Stomach (tissue), 9 donors: ENCODE results near the gene MIA. TPM values are rescaled to one million over a fixed set of nuclear protein-coding genes. Genes with fewer than 3 reads are reported as not detected.

Source experiments
- DNase-seq, 2 donors: peaks; one replicate each; pipeline versions ENCODE4 v3.0.0 to v3.0.0-alpha.2; 2013 to 2019
- H3K27ac ChIP-seq, 5 donors: fragments of 200-600 bp in 4 of 5; sonication (generic) in 4 of 5; one replicate each; pipeline ENCODE4 v1.5.1; 2013 to 2019; ENCODE audit warnings: mild to moderate bottlenecking in 1 of 5, moderate library complexity in 1 of 5
- H3K27me3 ChIP-seq, 3 donors: fragments of 200-600 bp; sonication (generic); one replicate each; pipeline ENCODE4 v1.5.1; 2017 to 2019; ENCODE audit warnings: mixed run types in 1 of 3
- H3K36me3 ChIP-seq, 4 donors: fragments of 200-600 bp; sonication (generic); 1 replicate in 3 of 4; 2 replicates in 1 of 4; pipeline ENCODE4 v1.5.1; 2016 to 2019
- H3K4me1 ChIP-seq, 4 donors: fragments of 200-600 bp; sonication (generic); one replicate each; pipeline ENCODE4 v1.5.1; 2016 to 2019
- H3K4me3 ChIP-seq, 4 donors: fragments of 200-600 bp; sonication (generic) in 3 of 4; one replicate each; pipeline ENCODE4 v1.5.1; 2016 to 2019; ENCODE audit warnings: mild to moderate bottlenecking in 1 of 4
- H3K9me3 ChIP-seq, 4 donors: fragments of 200-600 bp; sonication (generic); one replicate each; pipeline ENCODE4 v1.5.1; 2016 to 2019
- CTCF ChIP-seq, 7 experiments: fragments of 450-650 bp in 4 of 7; fragments of 200-600 bp in 3 of 7; sonication (generic) in 3 of 7; IDR thresholded peaks; one replicate each; pipeline ENCODE4 v1.5.1; 2016 to 2019; ENCODE audit warnings: antibody characterized with exemption in 7 of 7, control low read depth in 2 of 7, mild to moderate bottlenecking in 1 of 7
- EP300 ChIP-seq: sonication (generic); formaldehyde crosslinking; IDR thresholded peaks from one replicate; pipeline ENCODE4 v1.6.1; 2017; ENCODE audit warnings: antibody characterized with exemption
- POLR2A ChIP-seq, 4 donors: fragments of 450-650 bp; IDR thresholded peaks; one replicate each; pipeline ENCODE4 v1.6.1; 2016; ENCODE audit warnings: antibody characterized with exemption in 4 of 4, control low read depth in 2 of 4, mild to moderate bottlenecking in 1 of 4, moderate library complexity in 1 of 4
- POLR2AphosphoS5 ChIP-seq, 3 donors: sonication (generic); formaldehyde crosslinking; IDR thresholded peaks; one replicate each; pipeline ENCODE4 v1.6.1; 2016; ENCODE audit warnings: antibody characterized with exemption in 3 of 3
- WGBS, 5 donors: extraction: QIAGEN DNeasy Blood & Tissue Kit in 3 of 5; methylation state at CpG; one replicate each; pipeline versions ENCODE4 v1.1.5 to v1.1.7; 2013 to 2018; 5-methylcytosine and 5-hydroxymethylcytosine counted together
- intact Hi-C: fragments of 100-400 bp; cut with DNase I; formaldehyde crosslinking; loops from one replicate; pipeline ENCODE4 v1.15.1; 2023; ENCODE audit warnings: low total_unique reads
- polyA plus RNA-seq, 3 donors: library from polyadenylated mRNA; stranded (reverse); fragments of 200-250 nt; gene quantifications; one replicate each; pipeline ENCODE4 v1.2.3, GENCODE V29; 2013
- total RNA-seq, 5 donors: library from RNA; depleted of rRNA; stranded (reverse); fragments of >200 nt; gene quantifications; one replicate each; pipeline versions ENCODE4 v1.1.0 to v1.2.3, GENCODE V29; 2014 to 2016
- donor health status: healthy with polysubstance abuse.
- donor health status: Bipolar disorder and iron deficiency.
- donor health status: healthy.

MIA gene
- total and polyA plus RNA-seq, 8 donors = 2.8 to 10.1 (median 5.5) TPM; not detected in 4

- no peak for TF ChIP-seq EP300
- TF ChIP-seq POLR2AphosphoS5 (IDR thresholded peaks at IDR 0.05) = no peak
- no peak for TF ChIP-seq CTCF (IDR thresholded peaks at IDR 0.05)
- no peak for TF ChIP-seq POLR2A (IDR thresholded peaks at IDR 0.05)
- Histone ChIP-seq H3K27me3 (no peaks in the 10 kb centered on the region), H3K4me3 (no peak overlapping the region), H3K4me1 (peaks cover 13 to 43% (median 36%) of the 10 kb centered on the region in 4 donors), H3K27ac (peak overlapping the region in 1 of 5 donors; percentile 98), H3K9me3 (no peaks in the 10 kb centered on the region), H3K36me3 (peaks cover 0 to 10% (median 3%) of the 10 kb centered on the region in 4 donors)
- no peak for DNase-seq
- intact Hi-C loops = no loop called here
- 90 to 99% (median 96%) methylated on average over 7 of the region's 7 CpGs for whole genome bisulfite sequencing, 5 donors
These were observed 27.8 kb upstream of the MIA start for GRCh38 chr19:40747536-40747935.

DNA sequence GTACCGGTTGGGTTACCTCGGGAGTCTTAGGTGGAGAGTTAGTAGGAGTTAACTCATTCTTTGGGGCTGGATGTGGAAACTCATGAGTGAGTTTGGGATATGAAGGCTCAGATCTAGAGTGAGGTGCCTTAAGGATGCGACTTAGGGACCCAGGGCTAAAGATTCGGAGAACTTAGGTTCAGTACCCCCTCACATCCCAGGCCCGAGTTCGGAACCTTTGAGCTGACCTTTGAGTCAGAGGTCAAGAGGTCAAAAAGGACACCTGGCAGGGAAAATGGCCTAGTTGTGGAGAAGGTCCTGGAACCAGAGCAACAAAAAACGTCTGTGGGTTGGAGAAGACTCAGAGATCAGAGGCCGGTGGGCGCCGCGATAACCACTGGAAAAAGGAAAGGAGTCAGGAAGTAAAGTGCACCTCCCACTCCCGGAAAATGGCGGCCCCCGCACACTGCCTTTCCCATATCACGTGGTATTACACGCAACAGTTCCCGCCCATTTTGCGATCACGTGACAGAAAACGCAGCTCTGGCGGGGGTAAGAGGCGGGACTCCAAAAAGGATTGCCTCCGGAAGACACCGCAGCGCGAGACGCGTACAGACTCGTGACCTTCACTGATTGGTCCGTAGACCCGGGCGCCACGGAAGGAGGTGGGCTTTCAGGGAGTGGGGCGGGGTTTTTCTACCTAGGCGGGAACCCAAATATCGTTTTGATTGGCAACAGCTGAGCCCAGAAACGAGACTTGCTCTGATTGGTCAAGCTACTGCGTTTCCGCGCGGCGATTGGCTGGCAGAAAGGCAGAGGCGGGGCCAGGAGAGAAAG lies 25.1 kb upstream of the MIA start, which contains the start of gene ACTMAP:
ACTMAP (minus strand) TSS at position 420 of the 816 bp plus-strand sequence. CDS start 674 bp downstream, outside the sequence.
- Histone ChIP-seq H3K27ac (peak within 1 kb of the TSS; percentile 93 to 98 (median 97)), H3K9me3 (no peaks in the 10 kb centered on the region), H3K4me1 (peaks cover 28 to 67% (median 54%) of the 10 kb centered on the region in 4 donors), H3K36me3 (peaks cover 0 to 5% (median 2%) of the 10 kb centered on the region in 4 donors), H3K27me3 (no peaks in the 10 kb centered on the region), H3K4me3 (peak within 1 kb of the TSS; percentile 62 to 83 (median 77))
- TF ChIP-seq EP300 = peak; percentile 37
- no peak for TF ChIP-seq CTCF (IDR thresholded peaks at IDR 0.05)
- TF ChIP-seq POLR2A (IDR thresholded peaks at IDR 0.05) = peak in 1 of 4 donors; percentile 68
- TF ChIP-seq POLR2AphosphoS5 (IDR thresholded peaks at IDR 0.05) = peak; percentile 84 to 95 (median 85)
- 0 to 1% (median 0%) methylated on average over 40 to 43 of the region's 43 CpGs for WGBS, 5 donors
- peak; percentile 100 for DNase-seq
- intact Hi-C loops = no loop called here

DNA sequence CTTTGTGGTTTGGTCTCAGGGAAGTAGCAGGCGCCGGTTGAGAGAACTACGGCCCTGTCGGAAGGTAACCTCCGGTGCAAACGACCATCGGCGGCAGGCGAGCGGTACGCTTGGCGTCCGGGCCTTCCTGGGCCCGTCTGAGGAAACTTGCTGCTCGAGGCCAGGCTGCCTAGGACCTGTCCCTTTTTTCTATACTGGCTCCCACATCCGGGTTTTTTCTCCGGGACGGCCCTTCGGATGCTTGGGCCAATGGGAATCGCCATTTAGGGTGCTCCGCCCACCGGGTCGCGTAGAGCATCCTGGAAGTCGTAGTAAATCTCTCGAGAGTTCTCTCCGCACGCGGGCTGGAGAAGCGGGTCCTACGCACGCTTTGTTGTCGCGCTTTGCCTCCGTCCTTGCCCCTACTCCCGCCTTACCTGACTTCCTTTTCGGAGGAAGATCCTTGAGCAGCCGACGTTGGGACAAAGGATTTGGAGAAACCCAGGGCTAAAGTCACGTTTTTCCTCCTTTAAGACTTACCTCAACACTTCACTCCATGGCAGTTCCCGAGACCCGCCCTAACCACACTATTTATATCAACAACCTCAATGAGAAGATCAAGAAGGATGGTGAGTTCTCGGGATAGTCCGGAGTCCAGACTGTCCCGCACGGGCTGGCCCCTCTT lies 24.3 kb upstream of the MIA start, which contains the start of gene SNRPA:
SNRPA (plus strand) TSS at position 330 of the 664 bp plus-strand sequence; CDS start at position 536, 206 bp downstream.
- H3K4me1 ChIP-seq = peaks cover 35 to 70% (median 58%) of the 10 kb centered on the region in 4 donors
- peaks cover 2 to 10% (median 8%) of the 10 kb centered on the region in 4 donors for H3K36me3 ChIP-seq
- H3K27ac ChIP-seq = peak within 1 kb of the TSS; percentile 93 to 98 (median 97)
- no peaks in the 10 kb centered on the region for H3K9me3 ChIP-seq
- H3K4me3 ChIP-seq = peak within 1 kb of the TSS; percentile 62 to 83 (median 77)
- peak; percentile 98 to 99 for DNase-seq
- 0% methylated on average over 45 to 46 of the region's 46 CpGs for WGBS, 5 donors
- intact Hi-C loops = no loop called here
- H3K27me3 ChIP-seq = no peaks in the 10 kb centered on the region
- no peak for TF ChIP-seq CTCF (IDR thresholded peaks at IDR 0.05)
- TF ChIP-seq EP300 = no peak
- peak; percentile 71 to 94 (median 91) for TF ChIP-seq POLR2AphosphoS5 (IDR thresholded peaks at IDR 0.05)
- peak in 1 of 4 donors; percentile 41 for TF ChIP-seq POLR2A (IDR thresholded peaks at IDR 0.05)

- peaks cover 43 to 83% (median 69%) of the 10 kb centered on the region in 4 donors for H3K4me1 ChIP-seq
- H3K36me3 ChIP-seq = peaks cover 7 to 24% (median 21%) of the 10 kb centered on the region in 4 donors
- intact Hi-C loops = no loop called here
- H3K9me3 ChIP-seq = no peaks in the 10 kb centered on the region
- WGBS, 5 donors = 33 to 47% (median 46%) methylated on average over 12 of the region's 12 CpGs
- no peak for DNase-seq
- H3K4me3 ChIP-seq = peak overlapping the region; percentile 62 to 83 (median 77)
- H3K27ac ChIP-seq = peak overlapping the region; percentile 11 to 98 (median 97)
- H3K27me3 ChIP-seq = no peaks in the 10 kb centered on the region
- TF ChIP-seq POLR2A (IDR thresholded peaks at IDR 0.05) = no peak
- TF ChIP-seq POLR2AphosphoS5 (IDR thresholded peaks at IDR 0.05) = no peak
- no peak for TF ChIP-seq EP300
- no peak for TF ChIP-seq CTCF (IDR thresholded peaks at IDR 0.05)
These were observed 23.0 kb upstream of the MIA start for GRCh38 chr19:40752257-40752781.
